Duodenal mucosa (tissue), 2 donors: Measurements from ENCODE around the gene SEMA4D.

Experiments used
- H3K27ac ChIP-seq: one replicate; pipeline ENCODE4 v1.7.0; 2013; ENCODE audit warnings: low read depth, low read length
- H3K27me3 ChIP-seq, 2 donors: one replicate each; pipeline ENCODE4 v1.7.0; 2013; ENCODE audit warnings: low read length in 2 of 2, control low read depth in 1 of 2; ENCODE audit not compliant: insufficient read depth in 2 of 2, control insufficient read depth in 1 of 2
- H3K36me3 ChIP-seq, 2 donors: one replicate each; pipeline ENCODE4 v1.7.0; 2013; ENCODE audit warnings: low read length in 2 of 2, control low read depth in 1 of 2; ENCODE audit not compliant: insufficient read depth in 2 of 2, control insufficient read depth in 1 of 2
- H3K4me1 ChIP-seq, 2 donors: one replicate each; pipeline ENCODE4 v1.7.0; 2013; ENCODE audit warnings: low read length in 2 of 2, control low read depth in 1 of 2; ENCODE audit not compliant: insufficient read depth in 2 of 2, control insufficient read depth in 1 of 2
- H3K4me3 ChIP-seq, 2 donors: one replicate each; pipeline ENCODE4 v1.7.0; 2013; ENCODE audit warnings: low read length in 2 of 2, low read depth in 1 of 2
- H3K9ac ChIP-seq, 2 donors: one replicate each; pipeline ENCODE4 v1.7.0; 2013; ENCODE audit warnings: low read length in 2 of 2, low read depth in 1 of 2
- H3K9me3 ChIP-seq, 2 donors: one replicate each; pipeline ENCODE4 v1.7.0; 2013; ENCODE audit warnings: low read length in 2 of 2, control low read depth in 1 of 2; ENCODE audit not compliant: control insufficient read depth in 1 of 2

The SEMA4D gene

GRCh38 chr9:89505048-89505447, 7.1 kb upstream of the SEMA4D start:
- Histone ChIP-seq H3K27me3 (no peaks in the 10 kb centered on the region), H3K4me1 (peaks cover 0 to 10% of the 10 kb centered on the region in 2 donors), H3K27ac (no peak overlapping the region), H3K9ac (no peak overlapping the region), H3K9me3 (no peaks in the 10 kb centered on the region), H3K36me3 (no peaks in the 10 kb centered on the region), H3K4me3 (no peak overlapping the region)

GRCh38 chr9:89502671-89503070, 4.8 kb upstream of the SEMA4D start:
- H3K4me3 ChIP-seq, result no peak overlapping the region
- H3K9ac ChIP-seq, result no peak overlapping the region
- H3K9me3 ChIP-seq, result no peaks in the 10 kb centered on the region
- H3K27me3 ChIP-seq, result no peaks in the 10 kb centered on the region
- no peaks in the 10 kb centered on the region for H3K36me3 ChIP-seq
- H3K4me1 ChIP-seq, result peaks cover 14 to 26% of the 10 kb centered on the region in 2 donors
- H3K27ac ChIP-seq, result no peak overlapping the region

- no peak overlapping the region for H3K4me3 ChIP-seq
- H3K36me3 ChIP-seq, result no peaks in the 10 kb centered on the region
- no peak overlapping the region for H3K9ac ChIP-seq
- H3K27me3 ChIP-seq, result no peaks in the 10 kb centered on the region
- H3K9me3 ChIP-seq, result no peaks in the 10 kb centered on the region
- peaks cover 14 to 26% of the 10 kb centered on the region in 2 donors for H3K4me1 ChIP-seq
- H3K27ac ChIP-seq, result no peak overlapping the region
Measured at GRCh38 chr9:89502038-89502601, 4.2 kb upstream of the SEMA4D start.

- no peaks in the 10 kb centered on the region for H3K36me3 ChIP-seq
- H3K4me1 ChIP-seq, result peaks cover 20 to 33% of the 10 kb centered on the region in 2 donors
- no peak overlapping the region for H3K9ac ChIP-seq
- H3K4me3 ChIP-seq, result no peak overlapping the region
- H3K27me3 ChIP-seq, result no peaks in the 10 kb centered on the region
- H3K27ac ChIP-seq, result peak overlapping the region; percentile 21
- no peaks in the 10 kb centered on the region for H3K9me3 ChIP-seq
Measured at GRCh38 chr9:89501311-89501898, 3.5 kb upstream of the SEMA4D start.

GRCh38 chr9:89500008-89500407, 2.1 kb upstream of the SEMA4D start:
- Histone ChIP-seq H3K27ac (no peak overlapping the region), H3K4me1 (peaks cover 27 to 47% of the 10 kb centered on the region in 2 donors), H3K9me3 (no peaks in the 10 kb centered on the region), H3K4me3 (no peak overlapping the region), H3K27me3 (no peaks in the 10 kb centered on the region), H3K9ac (no peak overlapping the region), H3K36me3 (no peaks in the 10 kb centered on the region)

GRCh38 chr9:89498852-89499480, 1.1 kb upstream of the SEMA4D start:
- Histone ChIP-seq H3K9ac (no peak overlapping the region), H3K36me3 (no peaks in the 10 kb centered on the region), H3K9me3 (no peaks in the 10 kb centered on the region), H3K4me1 (peaks cover 37 to 56% of the 10 kb centered on the region in 2 donors), H3K27ac (no peak overlapping the region), H3K27me3 (no peaks in the 10 kb centered on the region), H3K4me3 (no peak overlapping the region)

- peak overlapping the region; percentile 58 to 65 for H3K9ac ChIP-seq
- no peaks in the 10 kb centered on the region for H3K27me3 ChIP-seq
- H3K27ac ChIP-seq, result peak overlapping the region; percentile 65
- peaks cover 49 to 69% of the 10 kb centered on the region in 2 donors for H3K4me1 ChIP-seq
- no peaks in the 10 kb centered on the region for H3K9me3 ChIP-seq
- H3K4me3 ChIP-seq, result peak overlapping the region; percentile 70
- H3K36me3 ChIP-seq, result no peaks in the 10 kb centered on the region
Measured at GRCh38 chr9:89497257-89497963, 503 bp downstream of the SEMA4D start.

GRCh38 chr9:89496645-89497256, 1.2 kb downstream of the SEMA4D start:
- H3K9ac ChIP-seq, result peak overlapping the region; percentile 58 to 65
- H3K9me3 ChIP-seq, result no peaks in the 10 kb centered on the region
- no peaks in the 10 kb centered on the region for H3K27me3 ChIP-seq
- peak overlapping the region; percentile 65 for H3K27ac ChIP-seq
- peaks cover 49 to 72% of the 10 kb centered on the region in 2 donors for H3K4me1 ChIP-seq
- H3K36me3 ChIP-seq, result no peaks in the 10 kb centered on the region
- peak overlapping the region; percentile 70 for H3K4me3 ChIP-seq

- H3K4me1 ChIP-seq, result peaks cover 49 to 65% of the 10 kb centered on the region in 2 donors
- H3K27me3 ChIP-seq, result no peaks in the 10 kb centered on the region
- peak overlapping the region; percentile 70 for H3K4me3 ChIP-seq
- peak overlapping the region; percentile 65 for H3K27ac ChIP-seq
- no peaks in the 10 kb centered on the region for H3K9me3 ChIP-seq
- no peaks in the 10 kb centered on the region for H3K36me3 ChIP-seq
- H3K9ac ChIP-seq, result peak overlapping the region; percentile 58 to 65
Measured at GRCh38 chr9:89495824-89496560, 1.9 kb downstream of the SEMA4D start.
